ENCODE results near the gene ZIC1.

ZIC1 gene

GRCh38 chr3:147410116-147410525 is 956 bp downstream of the ZIC1 start:
- no peak for DNase-seq (ENCODE audit: low read depth in 2 of 2)

GRCh38 chr3:147410526-147411237 is 1.5 kb downstream of the ZIC1 start:
- DNase-seq (ENCODE audit: low read depth in 2 of 2), result no peak

- DNase-seq (ENCODE audit: low read depth in 2 of 2), result no peak
These were observed 2.2 kb downstream of the ZIC1 start for GRCh38 chr3:147411238-147411814.

GRCh38 chr3:147411815-147412241 is 2.7 kb downstream of the ZIC1 start:
- no peak for DNase-seq (ENCODE audit: low read depth in 2 of 2)

- DNase-seq (ENCODE audit: low read depth in 2 of 2), result no peak
These were observed 3.2 kb downstream of the ZIC1 start for GRCh38 chr3:147412261-147412916.

GRCh38 chr3:147412917-147413685 is 3.9 kb downstream of the ZIC1 start:
- no peak for DNase-seq (ENCODE audit: low read depth in 2 of 2)

GRCh38 chr3:147413686-147414389 is 4.7 kb downstream of the ZIC1 start:
- no peak for DNase-seq (ENCODE audit: low read depth in 2 of 2)

GRCh38 chr3:147414390-147415138 is 5.4 kb downstream of the ZIC1 start:
- no peak for DNase-seq (ENCODE audit: low read depth in 2 of 2)

GRCh38 chr3:147415286-147415685 is 6.1 kb downstream of the ZIC1 start:
- DNase-seq (ENCODE audit: low read depth in 2 of 2), result no peak

GRCh38 chr3:147415874-147416273 is 6.7 kb downstream of the ZIC1 start:
- DNase-seq (ENCODE audit: low read depth in 2 of 2), result no peak

GRCh38 chr3:147416931-147417330 is 7.8 kb downstream of the ZIC1 start:
- DNase-seq (ENCODE audit: low read depth in 2 of 2), result no peak

GRCh38 chr3:147417551-147418295 is 8.6 kb downstream of the ZIC1 start:
- DNase-seq (ENCODE audit: low read depth in 2 of 2), result no peak

GRCh38 chr3:147418371-147418781 is 9.2 kb downstream of the ZIC1 start:
- no peak for DNase-seq (ENCODE audit: low read depth in 2 of 2)

GRCh38 chr3:147418808-147419701 is 9.9 kb downstream of the ZIC1 start:
- no peak for DNase-seq (ENCODE audit: low read depth in 2 of 2)

- no peak for DNase-seq (ENCODE audit: low read depth in 2 of 2)
These were observed 10.6 kb downstream of the ZIC1 start for GRCh38 chr3:147419781-147420224.

- no peak for DNase-seq (ENCODE audit: low read depth in 2 of 2)
These were observed 11.4 kb downstream of the ZIC1 start for GRCh38 chr3:147420353-147421183.

GRCh38 chr3:147421184-147421912 is 12.2 kb downstream of the ZIC1 start:
- DNase-seq (ENCODE audit: low read depth in 2 of 2), result no peak

- DNase-seq (ENCODE audit: low read depth in 2 of 2), result no peak
These were observed 13.0 kb downstream of the ZIC1 start for GRCh38 chr3:147422196-147422595.

All from stimulated activated CD8-positive, alpha-beta memory T cell treated with anti-CD3 and anti-CD28 coated beads, Interleukin-7, amount 100 ng/mL, for 1 hour (primary cell).